Measurements from ENCODE around the gene ARHGAP26.

The ARHGAP26 gene

DNA sequence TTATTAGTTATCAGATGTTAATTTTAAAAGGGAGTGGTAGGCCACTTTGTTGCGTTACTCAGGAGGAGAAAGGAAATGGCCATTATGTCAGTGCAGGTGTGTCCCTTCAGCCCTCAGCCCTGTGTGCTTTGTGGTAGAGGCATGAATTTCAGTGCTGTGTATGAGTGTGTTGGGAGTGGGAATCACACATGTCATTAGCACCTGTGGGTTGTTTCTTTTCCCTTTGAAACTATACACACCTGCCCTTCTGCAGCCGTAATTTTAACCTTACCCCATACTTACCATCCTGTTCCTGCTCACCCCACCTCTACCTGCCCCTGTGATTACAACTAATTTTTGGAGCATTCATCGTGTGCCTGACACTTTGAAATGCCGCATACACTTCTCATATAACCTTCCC is 156.4 kb downstream of the ARHGAP26 start:
- no peak for TF ChIP-seq TAF1 (IDR thresholded peaks at IDR 0.05; ENCODE audit: borderline replicate concordance, insufficient read depth, low read length)
- TF ChIP-seq, protein P1, sequence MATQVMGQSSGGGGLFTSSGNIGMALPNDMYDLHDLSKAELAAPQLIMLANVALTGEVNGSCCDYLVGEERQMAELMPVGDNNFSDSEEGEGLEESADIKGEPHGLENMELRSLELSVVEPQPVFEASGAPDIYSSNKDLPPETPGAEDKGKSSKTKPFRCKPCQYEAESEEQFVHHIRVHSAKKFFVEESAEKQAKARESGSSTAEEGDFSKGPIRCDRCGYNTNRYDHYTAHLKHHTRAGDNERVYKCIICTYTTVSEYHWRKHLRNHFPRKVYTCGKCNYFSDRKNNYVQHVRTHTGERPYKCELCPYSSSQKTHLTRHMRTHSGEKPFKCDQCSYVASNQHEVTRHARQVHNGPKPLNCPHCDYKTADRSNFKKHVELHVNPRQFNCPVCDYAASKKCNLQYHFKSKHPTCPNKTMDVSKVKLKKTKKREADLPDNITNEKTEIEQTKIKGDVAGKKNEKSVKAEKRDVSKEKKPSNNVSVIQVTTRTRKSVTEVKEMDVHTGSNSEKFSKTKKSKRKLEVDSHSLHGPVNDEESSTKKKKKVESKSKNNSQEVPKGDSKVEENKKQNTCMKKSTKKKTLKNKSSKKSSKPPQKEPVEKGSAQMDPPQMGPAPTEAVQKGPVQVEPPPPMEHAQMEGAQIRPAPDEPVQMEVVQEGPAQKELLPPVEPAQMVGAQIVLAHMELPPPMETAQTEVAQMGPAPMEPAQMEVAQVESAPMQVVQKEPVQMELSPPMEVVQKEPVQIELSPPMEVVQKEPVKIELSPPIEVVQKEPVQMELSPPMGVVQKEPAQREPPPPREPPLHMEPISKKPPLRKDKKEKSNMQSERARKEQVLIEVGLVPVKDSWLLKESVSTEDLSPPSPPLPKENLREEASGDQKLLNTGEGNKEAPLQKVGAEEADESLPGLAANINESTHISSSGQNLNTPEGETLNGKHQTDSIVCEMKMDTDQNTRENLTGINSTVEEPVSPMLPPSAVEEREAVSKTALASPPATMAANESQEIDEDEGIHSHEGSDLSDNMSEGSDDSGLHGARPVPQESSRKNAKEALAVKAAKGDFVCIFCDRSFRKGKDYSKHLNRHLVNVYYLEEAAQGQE (IDR thresholded peaks at IDR 0.05; ENCODE audit: insufficient read depth in 1 of 2, low read depth in 2 of 2, low read length in 2 of 2) = no peak
- TF ChIP-seq SIN3A (IDR thresholded peaks at IDR 0.05; ENCODE audit: borderline replicate concordance, insufficient read depth, low read length) = no peak
- TF ChIP-seq FOXP2 (optimal IDR thresholded peaks at IDR 0.05; ENCODE audit: borderline replicate concordance, extremely low read depth, extremely low read length, insufficient read depth) = no peak
- no peak for TF ChIP-seq POLR2AphosphoS5 (IDR thresholded peaks at IDR 0.05; ENCODE audit: low read depth, low read length)

DNA sequence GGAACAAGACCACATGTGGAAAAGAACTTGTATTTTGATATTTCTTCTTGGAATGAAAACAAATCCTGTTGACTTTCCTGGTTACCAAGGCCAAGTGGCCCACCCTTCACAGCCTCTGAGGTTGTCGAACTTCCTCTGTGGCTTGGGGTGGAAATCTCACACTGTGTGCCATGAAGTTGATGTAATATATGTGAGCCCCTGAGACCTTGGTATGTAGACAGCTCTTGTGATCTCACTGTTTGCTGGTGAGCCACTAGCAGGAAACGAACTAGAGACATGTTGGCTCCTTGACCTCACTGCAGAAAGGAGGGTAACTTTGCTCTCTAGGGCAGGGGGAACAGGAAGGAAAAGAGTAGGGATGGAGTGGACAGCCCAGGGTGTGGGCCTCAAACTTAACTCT is 159.4 kb downstream of the ARHGAP26 start:
- TF ChIP-seq SIN3A (IDR thresholded peaks at IDR 0.05; ENCODE audit: borderline replicate concordance, insufficient read depth, low read length) = no peak

DNA sequence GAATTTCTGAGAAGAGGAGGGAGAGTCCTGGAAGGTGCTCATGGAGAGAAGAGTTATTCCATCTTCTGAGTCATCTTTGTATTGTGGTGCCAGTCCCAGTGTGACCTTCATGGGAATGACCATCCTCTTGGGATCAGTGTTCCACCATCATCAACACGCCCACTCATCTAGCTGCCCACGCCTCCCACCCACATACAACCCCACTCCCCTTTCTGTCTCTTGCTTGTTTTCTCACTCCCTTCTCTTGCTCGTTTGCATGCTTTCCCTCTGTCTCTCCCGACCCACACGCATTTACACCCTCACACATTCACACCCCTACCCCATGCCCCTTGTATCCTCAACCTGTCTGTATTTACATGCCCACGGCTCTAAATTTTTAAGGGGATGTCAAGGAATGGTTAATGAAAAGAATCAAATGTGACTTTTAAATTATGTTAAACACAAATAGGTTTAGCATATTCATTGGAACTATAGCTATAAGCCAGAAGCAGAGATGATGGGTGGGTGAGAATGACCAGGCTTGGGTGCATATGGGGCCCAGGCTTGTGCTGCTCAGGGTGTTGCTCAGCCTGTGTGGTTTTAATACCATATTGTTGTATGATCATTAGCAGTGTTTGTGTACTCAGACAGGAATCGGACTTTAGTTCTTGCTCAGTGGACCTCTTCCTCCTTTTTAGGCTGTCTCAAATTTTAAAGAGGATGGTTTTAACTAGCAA is 160.4 kb downstream of the ARHGAP26 start:
- TF ChIP-seq SIN3A (IDR thresholded peaks at IDR 0.05; ENCODE audit: borderline replicate concordance, insufficient read depth, low read length) (no peak), POLR2AphosphoS5 (IDR thresholded peaks at IDR 0.05; ENCODE audit: low read depth, low read length) (no peak), FOXP2 (optimal IDR thresholded peaks at IDR 0.05; ENCODE audit: borderline replicate concordance, extremely low read depth, extremely low read length, insufficient read depth) (no peak), TAF1 (IDR thresholded peaks at IDR 0.05; ENCODE audit: borderline replicate concordance, insufficient read depth, low read length) (no peak)
- TF ChIP-seq, protein P1 (IDR thresholded peaks at IDR 0.05; ENCODE audit: insufficient read depth in 1 of 2, low read depth in 2 of 2, low read length in 2 of 2) = no peak

DNA sequence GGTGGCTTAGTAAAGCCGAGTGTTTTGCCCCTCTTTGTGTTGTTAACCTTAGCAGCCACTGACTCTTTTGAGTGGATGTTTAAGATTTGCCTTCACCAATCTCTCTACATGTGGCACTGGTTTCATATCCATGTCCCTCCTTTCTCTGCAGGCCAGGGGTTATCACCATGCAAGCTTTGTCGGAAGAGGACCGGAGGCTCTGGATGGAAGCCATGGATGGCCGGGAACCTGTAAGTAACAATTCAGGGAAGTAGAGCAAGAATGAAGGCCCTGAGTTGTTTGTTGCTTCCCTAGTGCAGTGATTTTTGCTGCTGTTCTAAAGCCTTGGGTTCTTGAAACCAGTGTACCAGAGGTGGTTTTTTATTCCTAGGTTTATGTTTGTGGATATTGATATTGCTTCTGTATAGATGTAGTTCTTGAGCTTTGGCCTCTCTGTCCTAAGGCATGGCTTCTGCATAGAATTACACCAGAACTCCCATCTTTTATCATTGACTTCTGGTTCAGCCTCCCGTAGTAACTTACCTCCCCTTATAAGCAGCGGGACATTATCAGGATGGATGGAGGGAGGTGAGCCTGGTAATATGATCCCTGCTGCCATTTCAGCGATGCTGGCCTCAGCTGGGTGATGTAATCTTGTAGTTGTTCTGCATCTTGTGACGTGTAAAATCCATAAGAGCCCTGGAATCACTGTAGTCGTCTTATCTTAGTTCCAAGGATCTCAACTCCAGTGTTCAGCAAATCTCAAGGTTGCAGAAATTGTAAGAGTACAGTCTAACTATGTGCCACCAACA is 161.9 kb downstream of the ARHGAP26 start:
- TF ChIP-seq SIN3A (IDR thresholded peaks at IDR 0.05; ENCODE audit: borderline replicate concordance, insufficient read depth, low read length) (no peak), FOXP2 (optimal IDR thresholded peaks at IDR 0.05; ENCODE audit: borderline replicate concordance, extremely low read depth, extremely low read length, insufficient read depth) (no peak), POLR2AphosphoS5 (IDR thresholded peaks at IDR 0.05; ENCODE audit: low read depth, low read length) (no peak), TAF1 (IDR thresholded peaks at IDR 0.05; ENCODE audit: borderline replicate concordance, insufficient read depth, low read length) (no peak)
- TF ChIP-seq, protein P1 (IDR thresholded peaks at IDR 0.05; ENCODE audit: insufficient read depth in 1 of 2, low read depth in 2 of 2, low read length in 2 of 2) = no peak

DNA sequence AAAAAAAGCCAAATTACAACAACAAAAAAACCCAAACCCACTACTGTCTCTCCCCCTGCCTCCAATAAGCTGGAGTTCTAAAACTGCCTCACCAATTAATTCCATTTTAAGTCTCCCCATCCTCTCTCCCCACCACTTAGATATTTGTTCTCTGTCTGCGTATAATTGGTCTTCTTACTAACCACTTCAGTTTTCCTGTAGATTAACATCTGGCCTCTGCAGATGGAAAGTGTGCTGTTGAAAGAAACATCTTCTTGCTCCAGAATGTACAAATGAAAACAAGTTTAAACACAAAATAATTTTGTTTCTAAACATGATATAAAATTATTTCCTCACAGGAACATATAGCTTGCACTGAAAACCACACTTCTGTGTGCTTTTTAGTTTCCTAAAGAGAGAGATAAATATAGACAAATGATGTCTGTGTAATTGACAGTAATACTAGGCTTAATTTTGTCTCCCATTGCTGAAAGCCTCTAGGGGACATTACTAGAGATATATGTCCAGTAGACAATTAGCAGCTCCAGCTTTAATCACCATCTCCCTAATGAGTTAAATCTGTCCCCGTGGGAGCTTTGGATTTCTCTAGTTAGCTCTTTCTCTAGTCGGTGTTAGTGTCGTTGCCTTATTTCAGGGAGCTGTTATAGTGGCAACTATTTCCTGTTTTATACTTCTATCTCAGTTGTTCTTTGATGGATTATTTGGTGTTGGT is 164.0 kb downstream of the ARHGAP26 start:
- TF ChIP-seq TAF1 (IDR thresholded peaks at IDR 0.05; ENCODE audit: borderline replicate concordance, insufficient read depth, low read length) (no peak), POLR2AphosphoS5 (IDR thresholded peaks at IDR 0.05; ENCODE audit: low read depth, low read length) (no peak), SIN3A (IDR thresholded peaks at IDR 0.05; ENCODE audit: borderline replicate concordance, insufficient read depth, low read length) (no peak)
- TF ChIP-seq, protein P1 (IDR thresholded peaks at IDR 0.05; ENCODE audit: insufficient read depth in 1 of 2, low read depth in 2 of 2, low read length in 2 of 2) = no peak

Measured in PFSK-1 (cell line).